HL-60 (cell line): ENCODE measurements around the gene GNPTG.

Experiments used
- DNase-seq, 2 experiments: peaks; one replicate each; pipeline ENCODE4 v3.0.0-alpha.2; 2010 to 2020; ENCODE audit warnings: low read depth in 1 of 2, low spot score in 1 of 2
- H3K27ac ChIP-seq: fragments of 250-450 bp; sonication (Bioruptor Pico); replicated peaks from 2 replicates; pipeline ENCODE4 v1.5.1; 2020; ENCODE audit warnings: mild to moderate bottlenecking, moderate library complexity
- H3K27me3 ChIP-seq: fragments of 250-450 bp; sonication (Bioruptor Pico); 2 replicates; pipeline ENCODE4 v1.5.1; 2021; ENCODE audit warnings: mild to moderate bottlenecking, moderate library complexity; ENCODE audit not compliant: insufficient read depth, poor library complexity, severe bottlenecking
- H3K4me3 ChIP-seq: replicated peaks from 2 replicates; pipeline ENCODE4 v1.5.1; 2011; ENCODE audit warnings: mild to moderate bottlenecking, control low read depth, low read length; ENCODE audit not compliant: insufficient read depth
- GABPA ChIP-seq: IDR thresholded peaks from 2 replicates; pipeline ENCODE4 v1.6.1; 2012; ENCODE audit warnings: low read depth
- POLR2AphosphoS5 ChIP-seq: IDR thresholded peaks from 2 replicates; pipeline ENCODE4 v1.6.1; 2012; ENCODE audit warnings: low read depth
- SPI1 ChIP-seq: IDR thresholded peaks from 2 replicates; pipeline ENCODE4 v1.6.1; 2012; ENCODE audit warnings: low read depth, mild to moderate bottlenecking, borderline replicate concordance
- TF ChIP-seq, protein P1 (sequence below): IDR thresholded peaks from one replicate; pipeline ENCODE4 v1.5.1; 2011; ENCODE audit warnings: low read length, control low read depth, inconsistent platforms; ENCODE audit not compliant: insufficient read depth
- TF ChIP-seq, protein P2 (sequence below): IDR thresholded peaks from 2 replicates; pipeline ENCODE4 v1.6.1; 2012; ENCODE audit warnings: low read depth; ENCODE audit not compliant: insufficient replicate concordance

Gene GNPTG

DNA sequence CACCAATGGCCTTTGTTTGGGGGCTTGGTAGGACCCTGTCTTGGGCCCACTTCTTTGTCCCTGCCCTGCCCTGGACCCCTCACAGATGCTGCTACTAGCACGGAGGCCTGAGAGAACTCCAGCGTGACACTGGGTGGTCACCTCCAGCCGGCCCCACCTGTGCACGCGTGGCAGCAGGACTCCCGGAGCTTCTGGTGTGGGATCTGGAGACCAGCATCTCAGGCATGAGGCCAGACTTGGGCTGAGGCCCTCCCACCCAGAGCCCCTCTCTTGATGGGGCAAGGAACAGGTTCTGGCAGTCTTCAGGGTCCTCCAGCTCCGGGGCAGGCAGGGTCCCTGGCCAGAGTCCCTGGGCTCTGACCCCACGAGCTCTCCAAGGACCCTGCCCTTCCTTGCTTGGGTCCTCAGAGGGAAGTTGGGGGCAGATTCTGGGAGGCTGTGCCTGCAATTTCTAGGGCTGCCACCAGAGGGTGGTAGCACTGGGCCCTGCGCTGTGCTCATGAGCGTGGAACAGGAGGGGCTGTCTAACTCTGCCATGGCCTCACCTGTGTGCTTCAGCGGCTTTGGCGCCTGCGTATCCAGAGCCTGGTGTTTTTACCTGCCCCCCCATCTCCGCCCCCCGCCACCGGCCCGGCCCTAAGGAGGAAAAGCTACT, 21.3 kb upstream of the GNPTG start:
- no peak for DNase-seq
- TF ChIP-seq, protein P1, sequence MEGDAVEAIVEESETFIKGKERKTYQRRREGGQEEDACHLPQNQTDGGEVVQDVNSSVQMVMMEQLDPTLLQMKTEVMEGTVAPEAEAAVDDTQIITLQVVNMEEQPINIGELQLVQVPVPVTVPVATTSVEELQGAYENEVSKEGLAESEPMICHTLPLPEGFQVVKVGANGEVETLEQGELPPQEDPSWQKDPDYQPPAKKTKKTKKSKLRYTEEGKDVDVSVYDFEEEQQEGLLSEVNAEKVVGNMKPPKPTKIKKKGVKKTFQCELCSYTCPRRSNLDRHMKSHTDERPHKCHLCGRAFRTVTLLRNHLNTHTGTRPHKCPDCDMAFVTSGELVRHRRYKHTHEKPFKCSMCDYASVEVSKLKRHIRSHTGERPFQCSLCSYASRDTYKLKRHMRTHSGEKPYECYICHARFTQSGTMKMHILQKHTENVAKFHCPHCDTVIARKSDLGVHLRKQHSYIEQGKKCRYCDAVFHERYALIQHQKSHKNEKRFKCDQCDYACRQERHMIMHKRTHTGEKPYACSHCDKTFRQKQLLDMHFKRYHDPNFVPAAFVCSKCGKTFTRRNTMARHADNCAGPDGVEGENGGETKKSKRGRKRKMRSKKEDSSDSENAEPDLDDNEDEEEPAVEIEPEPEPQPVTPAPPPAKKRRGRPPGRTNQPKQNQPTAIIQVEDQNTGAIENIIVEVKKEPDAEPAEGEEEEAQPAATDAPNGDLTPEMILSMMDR = peak; percentile 57
- TF ChIP-seq GABPA = no peak
- H3K27me3 ChIP-seq = peaks cover 38% of the 10 kb centered on the region
- H3K27ac ChIP-seq = no peak overlapping the region
- H3K4me3 ChIP-seq = no peak overlapping the region

DNA sequence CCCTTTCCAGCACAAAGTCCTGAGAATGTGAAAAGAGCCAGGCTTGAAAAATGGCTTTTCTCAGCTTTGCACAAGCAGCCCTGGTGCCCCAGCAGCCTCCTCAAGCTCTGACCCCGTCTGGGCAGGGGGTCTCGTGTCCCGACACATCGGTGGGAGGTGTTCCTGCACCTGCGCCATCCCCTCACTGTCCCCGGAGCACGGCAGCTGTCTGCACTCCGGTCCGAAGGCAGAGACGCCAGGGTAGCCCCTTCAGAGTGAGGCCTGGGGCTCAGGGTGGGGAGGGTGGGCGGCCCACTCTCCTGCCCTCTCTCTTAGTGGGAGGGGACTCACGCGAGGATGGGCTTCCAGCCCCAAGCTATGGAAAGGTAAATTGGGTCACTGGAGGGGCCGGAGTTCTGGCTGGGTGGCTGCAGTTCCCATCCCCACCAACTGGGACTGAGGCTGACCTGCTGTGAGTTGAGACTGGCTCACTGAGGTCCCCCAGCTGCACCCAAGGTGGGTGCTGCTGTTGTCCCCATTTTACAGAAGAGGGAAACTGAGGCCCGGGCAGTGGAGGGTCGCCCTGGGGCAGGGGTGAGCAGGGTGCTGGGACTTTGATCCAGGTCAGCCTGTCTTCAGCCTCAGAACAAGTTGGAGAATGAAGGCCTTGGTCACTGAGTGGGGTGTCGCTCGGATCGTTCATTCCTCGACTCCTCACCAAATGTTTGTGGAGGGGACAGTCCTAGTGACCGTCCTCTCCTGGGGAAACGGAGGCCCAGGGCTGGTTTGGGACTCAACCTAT, 20.6 kb upstream of the GNPTG start:
- DNase-seq = no peak
- TF ChIP-seq SPI1 = no peak
- Histone ChIP-seq H3K27me3 (peaks cover 45% of the 10 kb centered on the region), H3K27ac (no peak overlapping the region), H3K4me3 (no peak overlapping the region)

DNA sequence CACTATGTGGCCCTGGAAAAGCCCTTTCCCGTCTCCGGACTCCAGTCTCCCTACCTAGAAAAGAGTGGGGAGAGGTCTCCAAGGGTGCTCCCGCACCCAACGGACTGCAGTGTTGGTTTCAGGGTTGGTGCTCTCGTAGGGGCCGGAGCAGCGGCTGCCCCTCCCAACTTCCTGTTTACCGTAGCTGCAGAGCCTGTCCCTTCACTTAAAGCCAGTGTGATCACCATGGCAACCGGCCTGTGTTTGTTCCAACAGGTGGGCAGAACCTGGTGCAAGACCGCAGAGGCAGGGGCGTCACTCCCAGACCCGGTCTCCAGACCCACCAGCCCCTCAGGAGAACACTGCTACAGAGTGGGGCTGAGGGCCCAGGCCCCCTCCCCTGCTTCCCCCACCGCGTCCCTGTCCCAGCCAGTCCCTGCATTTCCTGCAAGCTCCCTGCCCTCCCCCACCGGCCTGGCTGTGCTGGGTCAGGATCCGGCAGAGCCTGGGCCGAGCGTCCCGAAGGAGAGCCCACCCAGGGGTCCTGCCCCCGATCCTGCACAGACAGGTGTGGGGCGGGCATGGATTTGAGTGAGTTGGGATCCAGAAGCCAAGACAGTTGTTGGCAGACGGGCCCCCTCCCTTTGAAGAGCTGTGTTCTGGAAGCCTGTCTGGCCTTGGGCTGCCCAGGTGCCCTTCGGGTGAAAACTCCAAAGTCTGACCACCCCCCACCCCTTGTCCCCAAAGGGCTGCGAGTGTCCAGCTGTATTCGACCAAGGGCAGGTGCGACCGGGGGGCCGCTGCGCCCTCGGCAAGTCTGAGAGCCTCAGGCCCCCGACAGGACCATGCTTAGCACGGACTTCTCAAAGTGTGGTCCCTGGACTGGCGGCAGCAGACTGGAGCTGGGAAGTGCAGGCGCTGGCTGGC, 19.8 kb upstream of the GNPTG start:
- TF ChIP-seq, protein P1 = no peak
- Histone ChIP-seq H3K27ac (no peak overlapping the region; the same call in 1 of the 2 replicates), H3K4me3 (no peak overlapping the region), H3K27me3 (peaks cover 54% of the 10 kb centered on the region)
- peak; percentile 70 to 77 for DNase-seq

DNA sequence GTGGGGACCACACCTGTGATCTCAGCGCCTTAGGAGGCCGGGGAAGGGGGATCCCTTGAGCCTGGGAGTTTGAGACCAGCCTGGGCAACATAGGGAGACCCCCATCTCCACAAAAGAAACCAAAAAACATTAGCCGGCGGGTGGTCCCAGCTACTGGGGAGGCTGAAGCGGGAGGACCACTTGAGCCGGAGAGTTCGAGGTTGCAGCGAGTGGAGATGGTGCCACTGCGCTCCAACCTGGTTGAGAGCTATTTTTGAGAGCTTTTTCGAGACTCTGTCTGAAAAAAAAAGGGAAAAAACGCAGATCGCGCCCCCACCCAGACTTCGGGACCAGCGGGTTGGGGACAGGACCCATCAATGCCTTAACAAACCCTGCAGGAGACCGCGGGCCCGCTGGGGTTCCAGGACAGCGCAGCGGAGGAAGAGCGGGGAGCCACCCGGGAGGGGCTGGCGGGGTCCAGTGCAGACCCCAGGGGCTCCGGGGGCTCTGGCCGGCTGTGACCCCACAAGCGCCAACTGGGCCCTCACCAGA, 19.0 kb upstream of the GNPTG start:
- Histone ChIP-seq H3K4me3 (no peak overlapping the region), H3K27me3 (peaks cover 58% of the 10 kb centered on the region)
- TF ChIP-seq, protein P2, sequence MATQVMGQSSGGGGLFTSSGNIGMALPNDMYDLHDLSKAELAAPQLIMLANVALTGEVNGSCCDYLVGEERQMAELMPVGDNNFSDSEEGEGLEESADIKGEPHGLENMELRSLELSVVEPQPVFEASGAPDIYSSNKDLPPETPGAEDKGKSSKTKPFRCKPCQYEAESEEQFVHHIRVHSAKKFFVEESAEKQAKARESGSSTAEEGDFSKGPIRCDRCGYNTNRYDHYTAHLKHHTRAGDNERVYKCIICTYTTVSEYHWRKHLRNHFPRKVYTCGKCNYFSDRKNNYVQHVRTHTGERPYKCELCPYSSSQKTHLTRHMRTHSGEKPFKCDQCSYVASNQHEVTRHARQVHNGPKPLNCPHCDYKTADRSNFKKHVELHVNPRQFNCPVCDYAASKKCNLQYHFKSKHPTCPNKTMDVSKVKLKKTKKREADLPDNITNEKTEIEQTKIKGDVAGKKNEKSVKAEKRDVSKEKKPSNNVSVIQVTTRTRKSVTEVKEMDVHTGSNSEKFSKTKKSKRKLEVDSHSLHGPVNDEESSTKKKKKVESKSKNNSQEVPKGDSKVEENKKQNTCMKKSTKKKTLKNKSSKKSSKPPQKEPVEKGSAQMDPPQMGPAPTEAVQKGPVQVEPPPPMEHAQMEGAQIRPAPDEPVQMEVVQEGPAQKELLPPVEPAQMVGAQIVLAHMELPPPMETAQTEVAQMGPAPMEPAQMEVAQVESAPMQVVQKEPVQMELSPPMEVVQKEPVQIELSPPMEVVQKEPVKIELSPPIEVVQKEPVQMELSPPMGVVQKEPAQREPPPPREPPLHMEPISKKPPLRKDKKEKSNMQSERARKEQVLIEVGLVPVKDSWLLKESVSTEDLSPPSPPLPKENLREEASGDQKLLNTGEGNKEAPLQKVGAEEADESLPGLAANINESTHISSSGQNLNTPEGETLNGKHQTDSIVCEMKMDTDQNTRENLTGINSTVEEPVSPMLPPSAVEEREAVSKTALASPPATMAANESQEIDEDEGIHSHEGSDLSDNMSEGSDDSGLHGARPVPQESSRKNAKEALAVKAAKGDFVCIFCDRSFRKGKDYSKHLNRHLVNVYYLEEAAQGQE = no peak
- TF ChIP-seq POLR2AphosphoS5 = no peak
- TF ChIP-seq, protein P1 = no peak
- TF ChIP-seq GABPA = no peak
- TF ChIP-seq SPI1 = no peak

More for the DNA sequence above, 19.0 kb upstream of the GNPTG start:
- no peak overlapping the region for H3K27ac ChIP-seq
- DNase-seq = no peak
